T1000 (cell line): ENCODE results near the gene POMGNT1.

Experiments used
- DNase-seq: peaks from one replicate; lab custom pipeline; 2025; ENCODE audit warnings: mixed read lengths; lab: John Stamatoyannopoulos, UW

POMGNT1 gene

GRCh38 chr1:46183079-46183847, 15.0 kb downstream of the POMGNT1 start:
- peak; percentile 95 for DNase-seq

- no peak for DNase-seq
These were observed 16.6 kb downstream of the POMGNT1 start for GRCh38 chr1:46181343-46182260.

GRCh38 chr1:46180082-46180616, 18.1 kb downstream of the POMGNT1 start:
- DNase-seq: no peak

- peak; percentile 76 for DNase-seq
These were observed 18.8 kb downstream of the POMGNT1 start for GRCh38 chr1:46179138-46180081.

- DNase-seq: no peak
These were observed 21.9 kb downstream of the POMGNT1 start, which contains the start of gene P3R3URF for GRCh38 chr1:46176211-46176865. Gene P3R3URF, minus strand, starts transcription at chr1:46176488. Its CDS starts 17 bp downstream, at chr1:46176471.

- DNase-seq: no peak
These were observed 23.0 kb downstream of the POMGNT1 start for GRCh38 chr1:46175243-46175642.

GRCh38 chr1:46174448-46175231, 23.6 kb downstream of the POMGNT1 start, which contains the start of gene TSPAN1:
Gene TSPAN1, plus strand, starts transcription at chr1:46175087. Its CDS starts 6,021 bp downstream, at chr1:46181108.
- no peak for DNase-seq

GRCh38 chr1:46173361-46173856, 24.8 kb downstream of the POMGNT1 start:
- DNase-seq: no peak

GRCh38 chr1:46172321-46172720, 25.9 kb downstream of the POMGNT1 start:
- DNase-seq: no peak

GRCh38 chr1:46171871-46172270, 26.4 kb downstream of the POMGNT1 start:
- no peak for DNase-seq

GRCh38 chr1:46171351-46171750, 26.9 kb downstream of the POMGNT1 start:
- no peak for DNase-seq

GRCh38 chr1:46169811-46170454, 28.3 kb downstream of the POMGNT1 start:
- no peak for DNase-seq

GRCh38 chr1:46168477-46168876, 29.8 kb downstream of the POMGNT1 start:
- no peak for DNase-seq

GRCh38 chr1:46166521-46167462, 31.4 kb downstream of the POMGNT1 start:
- no peak for DNase-seq

- DNase-seq: no peak
These were observed 38.0 kb downstream of the POMGNT1 start for GRCh38 chr1:46160212-46160611.

- no peak for DNase-seq
These were observed 38.7 kb downstream of the POMGNT1 start for GRCh38 chr1:46159516-46159915.

GRCh38 chr1:46158312-46159281, 39.6 kb downstream of the POMGNT1 start:
- no peak for DNase-seq
